Dedifferentiated amniotic fluid mesenchymal stem cell (primary cell): ENCODE results near the gene LIMS1.
A peak's percentile ranks its signal among the peaks of the same experiment; 100 is the strongest.
"Not testable (repeated sequence)": the region's sequence is repeated elsewhere in the genome, so short reads cannot be mapped to it uniquely, and the experiment has no call there.

Experiments
- DNase-seq: peaks from one replicate; pipeline ENCODE4 v3.0.0-alpha.2; 2016; ENCODE audit errors: extremely low spot score

Gene LIMS1

DNA sequence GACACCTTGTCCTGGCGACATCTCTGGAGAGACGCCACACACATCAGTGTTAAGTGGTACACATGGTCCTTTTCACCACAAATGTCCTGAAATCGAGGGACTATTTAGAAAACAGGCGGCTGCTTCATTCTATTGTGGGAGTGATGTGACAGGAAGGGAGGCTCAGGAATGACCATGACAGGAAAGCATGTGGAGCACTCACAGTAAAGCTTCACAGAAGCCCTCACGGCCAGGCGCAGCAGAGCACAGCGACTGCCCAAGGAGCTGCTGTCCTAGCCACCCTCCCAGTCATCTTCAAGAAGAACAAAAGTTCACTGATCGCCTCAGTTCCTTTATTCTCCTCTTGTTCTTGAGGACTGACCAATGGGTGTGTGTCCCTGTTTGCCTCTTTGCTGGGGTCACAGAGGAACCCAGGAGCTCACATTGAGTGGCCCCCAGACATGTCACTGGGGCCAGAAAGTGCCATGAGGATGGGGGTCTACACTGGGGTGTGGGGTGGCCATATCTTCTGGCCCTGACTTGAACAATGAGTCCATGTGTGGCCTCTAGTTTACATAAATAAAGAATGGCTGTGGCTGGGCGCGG lies 100.4 kb downstream of the LIMS1 start:
- DNase-seq, result no peak

DNA sequence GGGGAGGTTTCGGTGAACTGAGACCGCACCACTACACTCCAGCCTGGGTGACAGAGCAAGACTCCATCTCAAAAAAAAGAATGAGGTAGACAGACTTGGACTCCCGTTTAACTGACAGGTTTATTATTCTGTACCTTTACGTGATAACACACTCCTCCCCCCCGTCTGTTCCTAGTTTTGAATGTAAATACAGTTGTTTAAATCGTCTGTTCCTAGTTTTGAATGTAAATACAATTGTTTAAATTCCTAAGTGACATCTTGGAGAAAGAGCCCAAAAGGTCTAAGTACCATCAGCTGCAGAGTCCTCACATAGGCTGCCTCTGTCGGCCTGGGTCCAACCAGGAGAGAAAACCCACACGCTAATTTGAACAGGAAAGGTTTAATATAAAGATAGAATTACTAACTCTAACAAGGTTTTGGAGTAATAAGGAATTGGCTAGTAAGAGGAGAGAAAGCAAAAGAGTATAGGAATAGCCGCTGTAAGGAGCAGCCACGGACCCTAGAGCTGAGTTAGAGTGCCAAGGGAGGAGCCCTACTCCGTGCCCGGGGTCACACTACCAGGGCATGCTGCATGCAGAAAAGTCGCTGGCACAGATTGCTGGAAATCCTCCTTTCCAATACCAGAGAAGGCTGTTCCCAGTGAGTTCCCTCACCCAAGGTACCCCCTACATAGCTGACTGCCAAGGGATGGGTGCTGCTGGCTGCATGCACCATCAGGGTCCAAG lies 101.5 kb downstream of the LIMS1 start:
- no peak for DNase-seq

DNA sequence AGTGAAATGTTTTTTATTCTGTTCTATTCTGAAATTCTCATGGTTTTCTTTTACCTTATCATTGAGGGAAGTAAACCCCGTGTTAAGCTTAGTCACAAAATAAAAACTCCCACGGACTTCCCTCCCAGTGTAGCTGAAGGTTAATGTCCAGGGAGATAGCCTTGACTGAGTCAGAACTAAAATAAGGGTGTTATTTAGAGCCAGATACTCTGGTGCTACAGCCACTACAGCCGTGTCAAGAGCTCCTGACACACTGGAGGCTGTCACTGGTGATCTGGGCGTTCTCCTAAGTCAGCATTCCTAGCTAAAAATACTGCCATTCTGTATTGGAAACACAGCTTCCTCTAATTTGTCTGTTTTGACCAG lies 103.0 kb downstream of the LIMS1 start:
- DNase-seq, result peak; percentile 42

DNA sequence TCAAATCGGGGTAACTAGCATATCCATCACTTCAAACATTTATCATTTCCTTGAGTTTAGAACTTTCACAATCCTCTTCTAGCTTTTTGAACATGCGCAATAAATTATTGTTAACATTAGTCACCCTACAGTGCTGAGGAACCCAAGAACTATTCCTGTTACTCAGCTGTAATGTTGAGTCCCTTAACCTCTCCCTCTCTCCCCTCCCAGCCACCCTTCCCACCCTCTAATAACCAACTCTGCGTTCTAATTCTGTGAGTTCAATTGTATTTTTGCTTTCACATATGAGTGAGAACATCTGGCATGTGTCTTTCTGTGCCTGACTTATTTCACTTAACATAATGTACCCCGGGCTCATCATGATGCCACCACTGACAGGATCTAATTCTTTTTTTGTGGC lies 106.5 kb downstream of the LIMS1 start:
- DNase-seq, result peak; percentile 83

DNA sequence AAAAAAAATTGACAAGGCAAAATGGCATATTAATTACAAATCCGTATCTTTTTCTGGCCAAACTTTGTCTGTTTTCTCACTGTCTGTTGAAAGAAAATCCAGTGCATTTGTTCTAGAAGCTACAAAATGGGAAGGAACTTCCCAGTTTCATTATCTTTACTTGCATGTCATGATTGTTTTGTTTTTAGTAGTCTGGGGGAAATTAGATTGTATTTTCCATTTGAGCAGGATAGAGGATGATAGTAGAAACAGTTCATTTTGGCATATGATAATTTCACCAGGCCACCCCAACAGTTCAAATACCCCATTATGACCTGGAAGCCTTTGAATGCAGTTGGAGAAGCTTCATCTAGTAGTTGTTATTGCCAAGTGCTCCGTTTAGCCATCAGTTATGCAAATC lies 107.5 kb downstream of the LIMS1 start:
- no peak for DNase-seq

DNA sequence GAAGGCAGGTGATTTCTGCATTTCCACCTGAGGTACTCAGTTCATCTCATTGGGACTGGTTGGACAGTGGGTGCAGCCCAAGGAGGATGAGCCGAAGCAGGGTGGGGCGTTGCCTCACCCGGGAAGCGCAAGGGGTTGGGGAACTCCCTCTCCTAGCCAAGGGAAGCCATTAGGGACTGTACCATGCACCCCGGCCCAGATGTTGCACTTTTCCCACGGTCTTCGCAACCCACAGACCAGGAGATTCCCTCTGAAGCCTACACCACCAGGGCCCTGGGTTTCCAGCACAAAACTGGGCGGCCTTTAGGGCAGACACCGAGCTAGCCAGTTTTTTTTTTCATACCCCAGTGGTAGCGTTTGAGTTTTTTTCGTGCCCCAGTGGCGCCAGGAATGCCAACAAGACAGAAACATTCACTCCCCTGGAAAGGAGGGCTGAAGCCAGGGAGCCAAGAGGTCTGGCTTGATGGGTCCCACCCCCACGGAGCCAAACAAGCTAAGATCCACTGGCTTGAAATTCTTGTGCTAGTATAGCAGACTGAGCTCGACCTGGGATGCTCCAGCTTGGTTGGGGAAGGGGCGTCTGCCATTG lies 109.1 kb downstream of the LIMS1 start:
- no peak for DNase-seq

DNA sequence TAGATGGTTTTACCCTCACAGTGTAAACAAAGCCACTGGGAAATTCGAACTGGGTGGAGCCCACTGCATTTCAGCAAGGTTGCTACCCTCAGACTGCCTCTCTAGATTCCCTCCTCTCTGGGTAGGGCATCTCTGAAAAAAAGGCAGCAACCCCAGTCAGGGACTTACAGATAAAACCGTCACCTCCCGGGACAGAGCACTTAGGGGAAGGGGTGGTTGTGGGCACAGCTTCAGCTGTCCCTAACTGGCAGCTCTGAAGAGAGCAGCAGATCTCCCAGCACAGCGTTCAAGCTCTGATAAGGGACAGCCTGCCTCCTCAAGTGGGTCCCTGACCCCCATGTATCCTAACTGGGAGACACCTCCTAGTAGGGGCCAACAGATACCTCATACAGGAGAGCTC lies 109.6 kb downstream of the LIMS1 start:
- DNase-seq, result not testable (repeated sequence)

DNA sequence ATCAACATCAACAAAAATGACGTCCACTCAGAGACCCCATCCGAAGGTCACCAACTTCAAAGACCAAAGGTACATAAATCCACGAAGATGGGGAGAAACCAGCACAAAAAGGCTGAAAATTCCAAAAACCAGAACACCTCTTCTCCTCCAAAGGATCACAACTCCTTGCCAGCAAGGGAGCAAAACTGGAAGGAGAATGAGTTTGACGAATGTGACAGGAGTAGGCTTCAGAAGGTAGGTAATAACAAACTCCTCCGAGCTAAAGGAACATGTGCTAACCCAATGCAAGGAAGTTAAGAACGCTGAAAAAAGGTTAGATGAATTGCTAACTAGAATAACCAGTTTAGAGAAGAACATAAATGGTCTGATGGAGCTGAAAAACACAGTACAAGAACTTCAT lies 110.2 kb downstream of the LIMS1 start:
- not testable (repeated sequence) for DNase-seq

DNA sequence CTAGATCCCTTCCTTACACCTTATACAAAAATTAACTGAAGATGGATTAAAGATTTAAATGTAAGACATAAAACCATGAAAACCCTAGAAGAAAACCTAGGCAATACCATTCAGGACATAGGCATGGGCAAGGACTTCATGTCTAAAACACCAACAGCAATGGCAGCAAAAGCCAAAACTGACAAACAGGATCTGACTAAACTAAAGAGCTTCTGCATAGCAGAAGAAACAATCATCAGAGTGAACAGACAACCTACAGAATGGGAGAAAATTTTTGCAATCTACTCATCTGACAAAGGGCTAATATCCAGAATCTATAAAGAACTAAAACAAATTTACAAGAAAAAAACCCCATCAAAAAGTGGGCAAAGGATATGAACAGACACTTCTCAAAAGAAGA lies 114.5 kb downstream of the LIMS1 start:
- DNase-seq, result not testable (repeated sequence)

DNA sequence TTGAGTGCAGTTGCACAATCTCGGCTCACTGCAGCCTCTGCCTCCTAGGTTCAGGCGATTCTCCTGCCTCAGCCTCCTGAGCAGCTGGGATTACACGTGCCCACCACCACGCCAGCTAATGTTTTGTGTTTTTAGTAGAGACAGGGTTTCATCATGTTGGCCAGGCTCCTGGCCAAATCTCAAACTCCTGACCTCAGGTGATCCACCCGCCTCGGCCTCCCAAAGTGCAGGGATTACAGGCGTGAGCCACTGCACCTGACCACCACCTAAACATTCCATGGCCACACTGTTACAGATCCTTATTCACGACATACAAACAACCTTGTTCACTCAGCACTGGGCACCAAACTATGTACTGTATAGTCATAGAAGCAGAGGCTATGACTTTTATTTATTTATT lies 116.2 kb downstream of the LIMS1 start:
- DNase-seq, result not testable (repeated sequence)

DNA sequence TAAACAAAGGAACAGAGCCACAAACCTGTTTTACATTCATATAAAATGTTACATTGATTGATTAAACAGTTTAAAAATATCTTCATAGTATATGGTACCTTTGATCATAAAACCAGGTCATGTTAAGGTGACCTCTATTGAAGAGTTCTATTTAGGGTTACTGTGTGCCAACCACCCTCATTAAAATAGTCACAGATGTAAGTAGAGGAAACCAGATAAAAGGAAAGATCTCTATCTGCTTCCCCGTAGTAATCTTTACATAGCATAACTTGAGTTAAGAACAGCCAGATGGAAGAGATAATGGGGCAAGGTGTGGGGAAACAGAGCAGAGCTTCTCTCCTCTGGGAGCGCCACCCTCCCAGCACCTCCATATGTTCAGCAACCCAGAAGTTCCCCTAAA lies 117.2 kb downstream of the LIMS1 start:
- not testable (repeated sequence) for DNase-seq

DNA sequence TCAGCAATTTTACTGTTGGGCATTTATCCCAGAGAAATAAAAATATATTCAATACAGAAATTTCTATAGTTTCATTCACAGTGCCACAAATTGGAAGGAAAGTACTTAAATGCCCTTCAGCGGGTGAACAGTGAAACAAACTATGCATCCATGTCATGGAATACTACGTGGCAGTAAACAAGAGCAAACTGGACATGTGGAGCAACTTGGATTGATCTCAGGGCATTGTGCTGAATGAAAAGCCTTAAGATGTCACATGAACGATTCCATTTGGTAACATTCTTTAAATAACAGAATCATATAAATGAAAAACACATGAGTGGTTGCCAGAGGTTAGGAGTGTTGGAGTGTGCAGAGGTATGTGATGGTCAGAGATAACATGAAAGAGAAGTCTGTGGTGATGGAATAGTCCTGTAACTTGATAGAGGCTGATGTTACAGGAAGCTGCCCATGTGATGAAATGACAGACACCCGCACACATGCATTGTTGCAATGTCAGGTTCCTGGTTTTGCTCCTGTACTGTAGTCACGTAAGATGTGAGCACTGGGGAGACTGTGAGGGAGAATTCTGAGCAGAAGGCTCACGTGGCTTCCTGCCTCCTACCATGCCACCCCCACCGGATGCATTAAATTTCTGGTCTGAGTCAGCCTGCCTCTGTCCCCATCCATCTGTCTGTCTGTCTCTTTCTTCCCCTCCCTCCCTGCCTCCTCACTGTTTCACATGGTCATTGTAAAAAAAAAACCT lies 118.1 kb downstream of the LIMS1 start:
- peak; percentile 56 for DNase-seq

DNA sequence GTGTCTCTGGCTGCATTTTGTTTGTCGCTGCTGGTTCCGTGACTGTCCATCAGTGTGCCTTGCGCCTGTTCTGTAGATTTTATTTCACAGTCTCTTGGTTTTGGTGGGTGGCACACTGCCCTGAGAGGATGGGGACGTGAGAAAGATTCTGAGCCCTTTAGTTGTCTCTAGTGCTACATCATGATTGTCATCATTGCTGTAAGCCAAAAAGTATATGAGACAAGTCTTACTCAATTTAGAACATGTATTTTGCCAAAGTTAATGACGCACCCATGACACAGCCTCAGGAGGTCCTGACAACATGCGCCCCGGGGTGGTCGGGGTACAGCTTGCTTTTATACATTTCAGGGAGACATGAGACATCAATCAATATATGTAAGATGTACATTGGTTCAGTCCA lies 119.2 kb downstream of the LIMS1 start:
- DNase-seq, result not testable (repeated sequence)

DNA sequence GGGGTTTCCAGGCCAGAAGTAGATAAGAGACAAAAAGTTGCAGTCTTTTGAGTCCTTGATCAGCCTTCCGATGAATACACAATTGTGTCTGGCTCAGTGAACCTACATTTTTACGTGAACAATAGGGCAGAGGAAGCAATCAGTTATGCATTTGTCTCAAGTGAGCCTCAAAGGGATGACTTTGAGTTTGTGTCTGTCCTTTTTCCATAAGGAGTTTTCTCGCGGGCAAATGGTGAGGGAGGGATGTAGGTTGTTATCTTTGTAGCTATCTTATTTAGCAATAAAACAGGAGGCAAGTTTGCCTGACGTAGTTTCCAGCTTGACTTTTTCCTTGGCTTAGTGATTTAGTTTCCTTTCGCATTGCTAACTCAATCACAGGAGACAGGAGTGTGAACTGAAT lies 119.6 kb downstream of the LIMS1 start:
- DNase-seq, result not testable (repeated sequence)

DNA sequence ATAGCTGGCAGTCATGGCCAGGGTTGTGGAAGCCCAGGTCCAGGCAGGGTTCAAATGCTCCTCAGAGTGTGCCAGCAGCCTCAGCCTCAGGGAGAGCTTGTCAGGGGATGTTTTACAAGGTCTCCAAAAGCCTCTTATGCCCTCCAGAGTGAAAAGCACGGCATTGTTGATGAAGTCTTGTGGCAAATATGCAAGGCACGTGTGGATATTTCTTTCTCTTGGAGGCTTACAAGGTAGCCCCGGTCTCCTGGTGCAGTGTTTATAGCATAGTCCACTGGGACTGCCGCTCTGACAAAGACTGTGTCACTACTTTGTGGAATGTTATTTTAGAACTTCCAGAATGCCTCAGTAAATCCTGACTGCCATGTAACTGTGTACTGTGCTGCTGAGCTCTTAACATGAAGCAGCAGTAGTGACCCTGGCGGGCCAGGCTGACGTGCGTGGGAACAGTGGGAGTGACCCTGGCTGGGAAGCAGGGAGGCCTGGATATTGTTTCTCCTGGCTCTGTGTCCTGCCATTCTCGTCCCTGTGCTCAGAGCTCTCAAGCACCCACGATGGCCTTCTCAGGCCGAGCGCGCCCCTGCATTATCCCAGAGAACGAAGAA lies 120.4 kb downstream of the LIMS1 start:
- DNase-seq, result peak; percentile 25

DNA sequence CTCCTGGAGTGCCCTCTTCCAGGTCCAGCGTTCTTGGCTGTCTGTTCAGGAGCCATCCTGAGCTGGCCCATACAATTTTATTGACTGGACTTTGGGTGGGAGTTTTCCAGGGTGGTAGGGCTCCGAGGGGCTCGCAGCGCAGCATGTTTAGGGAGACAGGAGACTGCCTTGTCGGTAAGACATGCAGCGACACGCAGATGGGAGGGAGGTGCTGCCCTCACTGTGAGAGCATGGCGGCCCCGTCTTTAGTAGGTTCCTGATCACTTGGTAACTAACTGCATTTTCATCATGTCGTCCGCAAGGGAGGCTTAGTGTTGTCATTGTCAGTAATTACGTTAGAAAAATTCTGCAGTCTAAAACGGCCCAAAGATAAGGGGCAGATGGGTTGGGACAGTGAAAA lies 121.0 kb downstream of the LIMS1 start:
- DNase-seq, result not testable (repeated sequence)

DNA sequence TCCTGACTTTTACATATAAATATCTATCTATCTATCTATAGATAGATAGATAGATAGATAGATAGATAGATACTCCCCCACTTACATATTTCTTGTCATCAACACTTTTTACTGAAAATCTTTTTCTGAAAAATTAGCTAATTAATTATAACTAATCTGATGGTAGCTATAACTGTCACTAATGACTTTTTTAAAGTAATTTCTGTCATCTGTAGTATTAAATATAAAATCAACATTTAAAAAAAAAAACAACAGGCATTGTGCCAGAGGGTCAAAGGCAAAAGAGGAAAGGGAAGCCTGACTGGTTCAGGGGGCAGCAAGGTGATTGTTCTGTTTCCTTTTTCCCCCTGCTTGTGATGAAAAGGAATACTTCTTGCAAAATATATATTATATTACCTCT lies 122.0 kb downstream of the LIMS1 start:
- DNase-seq, result not testable (repeated sequence)

DNA sequence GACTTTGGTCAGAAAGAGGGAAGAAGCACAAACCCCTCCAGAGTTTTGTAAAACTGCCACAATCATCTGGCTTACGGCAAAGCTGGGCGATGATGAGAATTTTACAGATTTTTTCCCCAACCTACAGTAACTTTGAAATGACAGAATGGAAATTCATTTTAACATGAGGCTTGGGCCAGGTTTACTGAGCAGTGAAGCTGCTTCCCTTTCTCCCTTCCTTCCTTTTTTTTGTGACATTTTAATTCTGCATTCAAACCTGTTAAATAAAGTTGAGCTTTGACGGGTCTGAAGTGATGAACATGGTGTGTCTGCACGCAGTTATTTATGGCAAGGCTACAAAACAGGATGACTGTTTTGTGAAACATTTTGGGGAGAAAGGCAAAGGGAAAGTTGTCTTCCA lies 123.2 kb downstream of the LIMS1 start:
- DNase-seq, result not testable (repeated sequence)

DNA sequence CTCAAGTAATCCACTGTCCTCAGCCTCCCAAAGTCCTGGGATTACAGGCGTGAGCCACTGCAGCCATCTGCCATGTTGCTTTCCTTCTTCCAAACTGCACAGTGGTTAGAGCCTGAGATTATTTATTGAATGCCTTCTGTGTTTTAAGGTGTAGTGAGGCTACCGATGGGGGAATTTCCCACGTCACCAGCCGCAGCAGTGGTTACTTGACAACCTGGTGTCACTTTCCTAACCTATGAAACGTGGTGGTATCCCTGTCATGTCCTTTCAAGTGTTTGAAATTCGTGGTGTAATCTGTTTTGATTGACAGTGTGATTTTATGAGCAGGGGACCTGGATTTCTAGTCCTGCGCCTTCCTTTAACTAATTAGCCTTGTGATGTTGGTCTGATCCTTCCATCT lies 124.3 kb downstream of the LIMS1 start:
- not testable (repeated sequence) for DNase-seq

DNA sequence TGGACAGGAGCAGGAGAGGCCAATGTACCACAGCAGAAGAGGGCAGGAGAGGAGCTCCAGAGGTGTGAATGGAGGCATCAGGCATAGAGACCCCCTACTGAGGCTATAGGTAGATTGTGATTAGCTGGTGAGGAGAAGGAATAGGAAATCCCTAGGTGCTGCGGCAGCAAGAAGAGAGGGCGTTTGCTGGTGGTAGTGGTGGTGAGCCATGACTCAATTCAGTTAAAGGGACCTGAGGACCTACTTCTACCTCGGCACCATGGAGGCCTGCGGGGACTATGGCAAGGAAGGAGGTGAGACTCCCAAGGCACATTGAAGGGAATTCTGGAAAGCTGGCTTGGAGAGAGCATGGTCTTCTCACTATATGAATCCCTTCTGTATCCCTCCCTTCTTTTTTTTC lies 127.2 kb downstream of the LIMS1 start:
- not testable (repeated sequence) for DNase-seq

DNA sequence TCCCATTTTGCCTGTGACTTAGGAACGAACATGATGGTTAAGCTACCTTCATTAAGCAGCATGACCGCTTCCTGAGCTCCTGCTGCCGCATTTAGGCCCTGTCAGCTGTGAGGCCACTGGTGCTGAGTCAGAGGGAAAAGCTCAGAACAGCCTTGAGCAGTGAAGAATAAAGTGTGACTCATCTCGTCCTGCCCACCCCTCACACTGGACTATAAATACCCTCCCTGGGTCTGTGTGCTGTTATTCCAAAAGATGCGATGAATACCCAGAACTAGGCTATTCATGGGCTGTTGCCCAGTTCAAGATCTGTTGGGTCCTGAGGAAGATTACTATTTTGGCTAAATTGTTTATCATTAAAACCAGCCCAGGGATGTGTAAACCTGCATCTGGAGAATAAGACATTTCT lies 127.9 kb downstream of the LIMS1 start:
- DNase-seq, result peak; percentile 56

DNA sequence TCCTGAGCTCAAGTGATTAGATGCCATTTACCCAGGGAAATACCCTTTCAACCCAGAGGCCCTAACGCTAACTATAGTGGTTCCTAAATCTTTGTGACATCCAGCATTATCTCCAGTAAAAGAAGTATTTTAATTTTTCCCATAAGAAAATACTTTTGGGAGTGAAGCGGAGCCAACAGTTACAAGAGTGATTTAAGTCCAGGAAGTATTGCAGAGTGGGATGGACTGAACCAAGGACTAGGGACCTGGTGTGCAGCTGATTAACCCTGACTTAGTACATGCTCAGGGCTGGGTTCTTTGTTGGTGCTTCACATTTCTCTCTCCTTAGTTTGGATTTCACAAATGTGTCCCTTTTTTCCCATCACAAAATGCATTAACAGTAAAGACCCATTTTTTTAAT lies 129.1 kb downstream of the LIMS1 start:
- DNase-seq, result not testable (repeated sequence)
